ENCODE measurements around the gene TCP1. TPM values are rescaled to one million over a fixed set of nuclear protein-coding genes. Genes with fewer than 3 reads are reported as not detected.
A peak's percentile ranks its signal among the peaks of the same experiment; 100 is the strongest.
"Not testable (repeated sequence)": the region's sequence is repeated elsewhere in the genome, so short reads cannot be mapped to it uniquely, and the experiment has no call there.

Gene TCP1
- total RNA-seq, 1 experiment from 2014 or later, result 412 TPM

DNA sequence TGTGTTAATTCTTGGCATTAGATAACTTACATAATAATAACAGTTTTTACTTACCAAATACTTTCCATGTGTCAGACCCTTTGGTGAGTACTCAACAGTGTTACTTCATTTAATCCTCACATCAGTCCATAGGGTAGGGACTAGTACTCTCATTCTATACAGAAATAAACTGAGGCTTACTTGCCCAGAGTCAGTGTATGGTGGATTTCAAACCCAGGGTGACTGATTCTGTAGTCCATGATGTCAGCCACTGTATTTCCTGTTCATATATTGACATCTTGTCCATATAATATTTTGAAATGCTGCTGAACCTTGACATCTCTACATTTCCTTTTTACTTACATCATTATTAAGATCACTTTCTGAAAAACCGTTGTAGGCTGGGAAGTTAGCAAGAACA is 8.2 kb upstream of the TCP1 start:
- DNase-seq, result no peak
- no peak overlapping the region for H4K5ac ChIP-seq (ENCODE audit: insufficient read length, low read depth, low read length)
- H3K9me3 ChIP-seq (ENCODE audit: control insufficient read depth, low read depth, low read length), result no peaks in the 10 kb centered on the region
- no peak overlapping the region for H2BK15ac ChIP-seq (ENCODE audit: low read depth, low read length)
- H4K20me1 ChIP-seq (ENCODE audit: control insufficient read depth, insufficient read depth, insufficient read length), result no peaks in the 10 kb centered on the region
- H3K36me3 Mint-ChIP-seq (ENCODE audit: insufficient read depth in 1 of 3, low read depth in 3 of 3), result peaks cover 16 to 53% (median 48%) of the 10 kb centered on the region in 3 experiments; a peak in 6 of 7 replicates
- H4K8ac ChIP-seq (replicated peaks; ENCODE audit: insufficient read length, low read depth, low read length), result no peak overlapping the region
- H3K56ac ChIP-seq (ENCODE audit: insufficient read length, low read depth, low read length), result no peak overlapping the region
- no peak overlapping the region for H4K91ac ChIP-seq (ENCODE audit: insufficient read length, low read depth, low read length)
- H3K27me3 Mint-ChIP-seq (ENCODE audit: low read depth), result no peaks in the 10 kb centered on the region; the same call in 1 of the 2 replicates
- H3K4me1 ChIP-seq (ENCODE audit: insufficient read depth, low read length), result no peaks in the 10 kb centered on the region
- no peak overlapping the region for H2AK5ac ChIP-seq (ENCODE audit: insufficient read length, low read length)
- H2BK12ac ChIP-seq (ENCODE audit: insufficient read length, low read depth, low read length), result no peak overlapping the region
- H3K23me2 ChIP-seq (ENCODE audit: insufficient read length, low read depth, low read length, poor library complexity, severe bottlenecking), result no peaks in the 10 kb centered on the region
- H2BK5ac ChIP-seq (ENCODE audit: insufficient read length, low read length), result no peak overlapping the region
- no peaks in the 10 kb centered on the region for H3K79me1 ChIP-seq (ENCODE audit: insufficient read depth, low read depth, low read length, poor library complexity, severe bottlenecking)
- H3K27me3 ChIP-seq (ENCODE audit: insufficient read depth, low read length), result no peaks in the 10 kb centered on the region
- WGBS (ENCODE audit: extremely low coverage, insufficient read length, low lambda C conversion rate), result no CpG with 5 or more reads among the region's 1 CpG
- no peaks in the 10 kb centered on the region for H3K9me3 Mint-ChIP-seq
- H3K4ac ChIP-seq (ENCODE audit: low read depth, low read length), result no peak overlapping the region
- H3K79me2 ChIP-seq (ENCODE audit: insufficient read depth, low read length), result no peaks in the 10 kb centered on the region
- no peak overlapping the region for H2BK120ac ChIP-seq (ENCODE audit: low read depth, low read length, poor library complexity, severe bottlenecking)
- no peak overlapping the region for H3K23ac ChIP-seq (ENCODE audit: insufficient read length, low read depth, low read length)
- H3K4me3 Mint-ChIP-seq, result no peak overlapping the region
- H3K4me1 Mint-ChIP-seq, result peaks cover 15 to 24% of the 10 kb centered on the region in 2 experiments
- H3K27ac ChIP-seq (ENCODE audit: insufficient read length, low read depth, low read length), result no peak overlapping the region
- TF ChIP-seq, protein P1, sequence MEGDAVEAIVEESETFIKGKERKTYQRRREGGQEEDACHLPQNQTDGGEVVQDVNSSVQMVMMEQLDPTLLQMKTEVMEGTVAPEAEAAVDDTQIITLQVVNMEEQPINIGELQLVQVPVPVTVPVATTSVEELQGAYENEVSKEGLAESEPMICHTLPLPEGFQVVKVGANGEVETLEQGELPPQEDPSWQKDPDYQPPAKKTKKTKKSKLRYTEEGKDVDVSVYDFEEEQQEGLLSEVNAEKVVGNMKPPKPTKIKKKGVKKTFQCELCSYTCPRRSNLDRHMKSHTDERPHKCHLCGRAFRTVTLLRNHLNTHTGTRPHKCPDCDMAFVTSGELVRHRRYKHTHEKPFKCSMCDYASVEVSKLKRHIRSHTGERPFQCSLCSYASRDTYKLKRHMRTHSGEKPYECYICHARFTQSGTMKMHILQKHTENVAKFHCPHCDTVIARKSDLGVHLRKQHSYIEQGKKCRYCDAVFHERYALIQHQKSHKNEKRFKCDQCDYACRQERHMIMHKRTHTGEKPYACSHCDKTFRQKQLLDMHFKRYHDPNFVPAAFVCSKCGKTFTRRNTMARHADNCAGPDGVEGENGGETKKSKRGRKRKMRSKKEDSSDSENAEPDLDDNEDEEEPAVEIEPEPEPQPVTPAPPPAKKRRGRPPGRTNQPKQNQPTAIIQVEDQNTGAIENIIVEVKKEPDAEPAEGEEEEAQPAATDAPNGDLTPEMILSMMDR (conservative IDR thresholded peaks at IDR 0.05), result no peak
- no peak overlapping the region for H3K18ac ChIP-seq (ENCODE audit: insufficient read length, low read depth, low read length)
- H3K4me2 ChIP-seq (ENCODE audit: insufficient read depth, insufficient read length, low read length), result no peak overlapping the region
- H2AFZ ChIP-seq (ENCODE audit: low read length), result no peak overlapping the region
- no peak overlapping the region for H3K27ac Mint-ChIP-seq
- H3K9ac ChIP-seq (ENCODE audit: extremely low read depth, insufficient read length, low read length), result no peak overlapping the region
- no peak overlapping the region for H3T11ph ChIP-seq (ENCODE audit: low read length)
- H3K14ac ChIP-seq (ENCODE audit: insufficient read depth, low read length), result no peak overlapping the region
- H2BK20ac ChIP-seq (ENCODE audit: low read depth, low read length, poor library complexity, severe bottlenecking), result no peak overlapping the region

DNA sequence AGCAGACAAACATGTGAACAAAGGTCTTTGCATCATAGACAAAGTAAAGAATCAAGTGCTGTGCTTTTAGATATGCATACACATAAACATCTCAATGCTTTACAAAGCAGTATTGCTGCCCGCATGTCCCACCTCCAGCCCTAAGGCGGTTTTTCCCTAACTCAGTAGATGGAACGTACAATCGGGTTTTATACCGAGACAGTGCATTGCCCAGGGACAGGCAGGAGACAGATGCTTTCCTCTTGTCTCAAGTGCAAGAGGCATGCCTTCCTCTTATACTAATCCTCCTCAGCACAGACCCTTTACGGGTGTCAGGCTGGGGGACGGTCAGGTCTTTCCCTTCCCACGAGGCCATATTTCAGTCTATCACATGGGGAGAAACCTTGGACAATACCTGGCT is 5.6 kb upstream of the TCP1 start:
- H3K18ac ChIP-seq (ENCODE audit: insufficient read length, low read depth, low read length); H4K5ac ChIP-seq (ENCODE audit: insufficient read length, low read depth, low read length); H2BK20ac ChIP-seq (ENCODE audit: low read depth, low read length, poor library complexity, severe bottlenecking); H3K4me2 ChIP-seq (ENCODE audit: insufficient read depth, insufficient read length, low read length); H2BK5ac ChIP-seq (ENCODE audit: insufficient read length, low read length); H3K79me2 ChIP-seq (ENCODE audit: insufficient read depth, low read length); H3K4ac ChIP-seq (ENCODE audit: low read depth, low read length); H3K23me2 ChIP-seq (ENCODE audit: insufficient read length, low read depth, low read length, poor library complexity, severe bottlenecking); H3K27me3 Mint-ChIP-seq (ENCODE audit: low read depth); DNase-seq; H4K8ac ChIP-seq (replicated peaks; ENCODE audit: insufficient read length, low read depth, low read length); H2AK5ac ChIP-seq (ENCODE audit: insufficient read length, low read length); H2BK120ac ChIP-seq (ENCODE audit: low read depth, low read length, poor library complexity, severe bottlenecking); H3K23ac ChIP-seq (ENCODE audit: insufficient read length, low read depth, low read length); H3K14ac ChIP-seq (ENCODE audit: insufficient read depth, low read length); H4K91ac ChIP-seq (ENCODE audit: insufficient read length, low read depth, low read length); H3K9me3 ChIP-seq (ENCODE audit: control insufficient read depth, low read depth, low read length); H3K79me1 ChIP-seq (ENCODE audit: insufficient read depth, low read depth, low read length, poor library complexity, severe bottlenecking); H3K56ac ChIP-seq (ENCODE audit: insufficient read length, low read depth, low read length); H3K9me3 Mint-ChIP-seq; H2BK15ac ChIP-seq (ENCODE audit: low read depth, low read length); H3K27ac ChIP-seq (ENCODE audit: insufficient read length, low read depth, low read length); H2BK12ac ChIP-seq (ENCODE audit: insufficient read length, low read depth, low read length); H3K27me3 ChIP-seq (ENCODE audit: insufficient read depth, low read length); H4K20me1 ChIP-seq (ENCODE audit: control insufficient read depth, insufficient read depth, insufficient read length); H3K9ac ChIP-seq (ENCODE audit: extremely low read depth, insufficient read length, low read length); H3K4me1 ChIP-seq (ENCODE audit: insufficient read depth, low read length); H3T11ph ChIP-seq (ENCODE audit: low read length); H2AFZ ChIP-seq (ENCODE audit: low read length): not testable (repeated sequence)
- Mint-ChIP-seq H3K4me1 (peaks cover 26 to 32% of the 10 kb centered on the region in 2 experiments), H3K4me3 (peak overlapping the region in 1 of 2 experiments; percentile 37; a peak in 2 of 5 replicates), H3K36me3 (ENCODE audit: insufficient read depth in 1 of 3, low read depth in 3 of 3) (peaks cover 30 to 72% (median 64%) of the 10 kb centered on the region in 3 experiments; a peak in 6 of 7 replicates), H3K27ac (peak overlapping the region in 2 of 3 experiments; percentile 69 to 92; a peak in 4 of 7 replicates)
- no CpG with 5 or more reads among the region's 8 CpGs for WGBS (ENCODE audit: extremely low coverage, insufficient read length, low lambda C conversion rate)

Data from H9 (cell line).